ENCODE measurements around the gene PIK3R3. TPM values are rescaled to one million over a fixed set of nuclear protein-coding genes. Genes with fewer than 3 reads are reported as not detected.

PIK3R3 gene
- total and polyA plus RNA-seq, 8 donors: 3.4 to 33.8 (median 12.4) TPM

- intact Hi-C loops (cut with DNase I; ENCODE audit: low total_unique reads): no loop called here
- H3K9me3 ChIP-seq: no peaks in the 10 kb centered on the region
- no peak overlapping the region for H3K27ac ChIP-seq
- DNase-seq: no peak
- no peak overlapping the region for H3K4me3 ChIP-seq
- TF ChIP-seq EP300 (IDR thresholded peaks at IDR 0.05) (no peak), POLR2A (IDR thresholded peaks at IDR 0.05) (no peak)
- TF ChIP-seq, protein P1, sequence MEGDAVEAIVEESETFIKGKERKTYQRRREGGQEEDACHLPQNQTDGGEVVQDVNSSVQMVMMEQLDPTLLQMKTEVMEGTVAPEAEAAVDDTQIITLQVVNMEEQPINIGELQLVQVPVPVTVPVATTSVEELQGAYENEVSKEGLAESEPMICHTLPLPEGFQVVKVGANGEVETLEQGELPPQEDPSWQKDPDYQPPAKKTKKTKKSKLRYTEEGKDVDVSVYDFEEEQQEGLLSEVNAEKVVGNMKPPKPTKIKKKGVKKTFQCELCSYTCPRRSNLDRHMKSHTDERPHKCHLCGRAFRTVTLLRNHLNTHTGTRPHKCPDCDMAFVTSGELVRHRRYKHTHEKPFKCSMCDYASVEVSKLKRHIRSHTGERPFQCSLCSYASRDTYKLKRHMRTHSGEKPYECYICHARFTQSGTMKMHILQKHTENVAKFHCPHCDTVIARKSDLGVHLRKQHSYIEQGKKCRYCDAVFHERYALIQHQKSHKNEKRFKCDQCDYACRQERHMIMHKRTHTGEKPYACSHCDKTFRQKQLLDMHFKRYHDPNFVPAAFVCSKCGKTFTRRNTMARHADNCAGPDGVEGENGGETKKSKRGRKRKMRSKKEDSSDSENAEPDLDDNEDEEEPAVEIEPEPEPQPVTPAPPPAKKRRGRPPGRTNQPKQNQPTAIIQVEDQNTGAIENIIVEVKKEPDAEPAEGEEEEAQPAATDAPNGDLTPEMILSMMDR (IDR thresholded peaks at IDR 0.05): no peak
- no peaks in the 10 kb centered on the region for H3K27me3 ChIP-seq
- 94 to 97% (median 95%) methylated on average over 1 of the region's 1 CpG for WGBS, 5 donors
- no peaks in the 10 kb centered on the region for H3K4me1 ChIP-seq
- H3K36me3 ChIP-seq: no peaks in the 10 kb centered on the region
These were observed 21.3 kb upstream of the PIK3R3 start for GRCh38 chr1:46153732-46154131.

- intact Hi-C loops (cut with DNase I; ENCODE audit: low total_unique reads): no loop called here
- no peak for DNase-seq
- TF ChIP-seq, protein P1 (IDR thresholded peaks at IDR 0.05): no peak
- TF ChIP-seq POLR2AphosphoS5 (IDR thresholded peaks at IDR 0.05): no peak
- TF ChIP-seq POLR2A (IDR thresholded peaks at IDR 0.05): no peak
- no peak for TF ChIP-seq EP300 (IDR thresholded peaks at IDR 0.05)
These were observed 20.8 kb upstream of the PIK3R3 start for GRCh38 chr1:46153228-46153627.

DNA sequence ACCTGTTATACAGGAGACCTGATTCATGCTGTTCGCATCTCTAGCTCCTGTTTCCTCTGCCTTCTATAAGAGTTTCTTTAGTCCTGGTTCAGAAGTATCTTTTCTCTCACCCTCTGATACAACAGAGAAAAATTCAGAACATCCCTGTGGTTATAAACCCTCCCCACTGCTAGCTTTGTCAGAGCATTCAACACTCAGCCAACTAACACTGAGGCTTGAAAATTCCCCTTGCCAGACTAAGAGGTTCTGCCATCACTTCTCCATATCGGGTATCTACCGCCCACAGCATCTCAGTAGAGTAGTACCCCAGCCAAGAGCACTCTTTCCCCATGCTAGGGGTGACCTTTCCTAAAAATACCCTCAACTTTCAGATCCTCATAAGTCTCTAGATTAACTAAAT lies 19.6 kb upstream of the PIK3R3 start:
- WGBS, 5 donors: 79 to 95% (median 89%) methylated on average over 3 of the region's 3 CpGs
- H3K4me1 ChIP-seq: no peaks in the 10 kb centered on the region
- H3K4me3 ChIP-seq: no peak overlapping the region
- no peak for DNase-seq
- H3K27ac ChIP-seq: no peak overlapping the region
- H3K36me3 ChIP-seq: no peaks in the 10 kb centered on the region
- H3K27me3 ChIP-seq: no peaks in the 10 kb centered on the region
- no peak for TF ChIP-seq EP300 (IDR thresholded peaks at IDR 0.05)
- TF ChIP-seq POLR2AphosphoS5 (IDR thresholded peaks at IDR 0.05): no peak
- TF ChIP-seq, protein P1 (IDR thresholded peaks at IDR 0.05): no peak
- no peak for TF ChIP-seq POLR2A (IDR thresholded peaks at IDR 0.05)
- no peaks in the 10 kb centered on the region for H3K9me3 ChIP-seq
- intact Hi-C loops (cut with DNase I; ENCODE audit: low total_unique reads): no loop called here

More at GRCh38 chr1:46153228-46153627, 20.8 kb upstream of the PIK3R3 start:
- Histone ChIP-seq H3K4me1 (no peaks in the 10 kb centered on the region), H3K4me3 (no peak overlapping the region), H3K27me3 (no peaks in the 10 kb centered on the region), H3K36me3 (no peaks in the 10 kb centered on the region), H3K9me3 (no peaks in the 10 kb centered on the region), H3K27ac (no peak overlapping the region)
- 93 to 100% (median 100%) methylated on average over 1 of the region's 1 CpG for WGBS, 5 donors

DNA sequence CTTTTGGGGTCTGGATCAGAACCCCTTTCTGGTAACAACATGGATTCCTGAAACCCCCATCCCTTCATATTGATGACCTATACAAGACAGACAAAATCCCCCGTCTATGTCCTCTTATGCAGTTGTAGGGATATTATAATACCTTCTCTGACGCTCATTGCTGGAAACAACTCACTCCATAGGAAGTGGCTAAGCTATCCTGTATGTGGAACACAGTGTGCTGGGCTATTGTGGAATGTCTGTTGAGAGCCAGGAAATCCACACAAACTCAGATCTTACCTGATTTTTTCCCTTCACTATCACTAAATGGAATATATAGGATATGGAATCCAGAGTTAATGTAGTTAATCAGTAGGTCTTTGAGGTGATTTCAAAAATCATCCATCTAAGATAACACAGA lies 17.7 kb upstream of the PIK3R3 start:
- DNase-seq: no peak
- peak overlapping the region in 1 of 5 donors; percentile 25 for H3K27ac ChIP-seq
- WGBS, 5 donors: 76 to 98% (median 80%) methylated on average over 2 of the region's 2 CpGs
- intact Hi-C loops (cut with DNase I; ENCODE audit: low total_unique reads): no loop called here
- H3K4me3 ChIP-seq: no peak overlapping the region
- H3K9me3 ChIP-seq: no peaks in the 10 kb centered on the region
- no peaks in the 10 kb centered on the region for H3K27me3 ChIP-seq
- TF ChIP-seq, protein P1 (IDR thresholded peaks at IDR 0.05): no peak
- TF ChIP-seq POLR2AphosphoS5 (IDR thresholded peaks at IDR 0.05) (peak in 1 of 3 donors; percentile 46), EP300 (IDR thresholded peaks at IDR 0.05) (peak; percentile 51), POLR2A (IDR thresholded peaks at IDR 0.05) (no peak)
- H3K36me3 ChIP-seq: no peaks in the 10 kb centered on the region
- no peaks in the 10 kb centered on the region for H3K4me1 ChIP-seq

Data from stomach (tissue), 9 donors.